SK-N-MC (cell line): ENCODE measurements around the gene MTUS2.

Experiments used
- EZH2 ChIP-seq: fragments of 200-600 bp; sonication (generic); IDR thresholded peaks from one replicate; pipeline ENCODE4 v1.6.1; 2017; ENCODE audit warnings: antibody characterized with exemption
- POLR2AphosphoS5 ChIP-seq: IDR thresholded peaks from 2 replicates; pipeline ENCODE4 v1.6.1; 2012; ENCODE audit warnings: mild to moderate bottlenecking, low read depth, low read length, borderline replicate concordance

DNA sequence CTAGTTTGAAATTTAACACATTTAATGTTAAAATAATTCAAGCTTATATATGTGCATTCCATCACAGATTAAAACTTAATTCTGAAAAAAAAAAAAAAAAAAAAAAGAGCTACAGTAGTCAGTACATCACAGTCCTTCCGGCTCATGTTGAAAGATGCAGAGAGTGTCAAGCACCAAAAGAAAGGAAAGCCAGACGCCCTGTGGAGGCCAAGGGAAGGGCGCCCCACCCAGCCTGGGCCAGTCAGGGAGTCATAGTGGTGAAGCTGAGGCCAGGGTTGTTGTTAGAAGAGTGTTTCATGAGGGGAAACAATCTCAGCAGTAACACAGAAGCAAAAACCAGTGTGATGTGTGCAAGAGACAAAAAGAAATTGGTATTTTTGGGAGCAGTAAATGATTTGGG is 375.3 kb downstream of the MTUS2 start:
- TF ChIP-seq POLR2AphosphoS5: no peak
- TF ChIP-seq EZH2: no peak
